Stomach (tissue), 9 donors: Measurements from ENCODE around the gene TEX10. TPM values are rescaled to one million over a fixed set of nuclear protein-coding genes. Genes with fewer than 3 reads are reported as not detected.

Experiments used
- DNase-seq, 2 donors: peaks; one replicate each; pipeline versions ENCODE4 v3.0.0 to v3.0.0-alpha.2; 2013 to 2019
- H3K27ac ChIP-seq, 5 donors: fragments of 200-600 bp in 4 of 5; sonication (generic) in 4 of 5; one replicate each; pipeline ENCODE4 v1.5.1; 2013 to 2019; ENCODE audit warnings: mild to moderate bottlenecking in 1 of 5, moderate library complexity in 1 of 5
- H3K27me3 ChIP-seq, 3 donors: fragments of 200-600 bp; sonication (generic); one replicate each; pipeline ENCODE4 v1.5.1; 2017 to 2019; ENCODE audit warnings: mixed run types in 1 of 3
- H3K36me3 ChIP-seq, 4 donors: fragments of 200-600 bp; sonication (generic); 1 replicate in 3 of 4; 2 replicates in 1 of 4; pipeline ENCODE4 v1.5.1; 2016 to 2019
- H3K4me1 ChIP-seq, 4 donors: fragments of 200-600 bp; sonication (generic); one replicate each; pipeline ENCODE4 v1.5.1; 2016 to 2019
- H3K4me3 ChIP-seq, 4 donors: fragments of 200-600 bp; sonication (generic) in 3 of 4; one replicate each; pipeline ENCODE4 v1.5.1; 2016 to 2019; ENCODE audit warnings: mild to moderate bottlenecking in 1 of 4
- H3K9me3 ChIP-seq, 4 donors: fragments of 200-600 bp; sonication (generic); one replicate each; pipeline ENCODE4 v1.5.1; 2016 to 2019
- EP300 ChIP-seq: sonication (generic); formaldehyde crosslinking; IDR thresholded peaks from one replicate; pipeline ENCODE4 v1.6.1; 2017; ENCODE audit warnings: antibody characterized with exemption
- POLR2A ChIP-seq, 4 donors: fragments of 450-650 bp; IDR thresholded peaks; one replicate each; pipeline ENCODE4 v1.6.1; 2016; ENCODE audit warnings: antibody characterized with exemption in 4 of 4, control low read depth in 2 of 4, mild to moderate bottlenecking in 1 of 4, moderate library complexity in 1 of 4
- POLR2AphosphoS5 ChIP-seq, 3 donors: sonication (generic); formaldehyde crosslinking; IDR thresholded peaks; one replicate each; pipeline ENCODE4 v1.6.1; 2016; ENCODE audit warnings: antibody characterized with exemption in 3 of 3
- WGBS, 5 donors: extraction: QIAGEN DNeasy Blood & Tissue Kit in 3 of 5; methylation state at CpG; one replicate each; pipeline versions ENCODE4 v1.1.5 to v1.1.7; 2013 to 2018; 5-methylcytosine and 5-hydroxymethylcytosine counted together
- intact Hi-C: fragments of 100-400 bp; cut with DNase I; formaldehyde crosslinking; loops from one replicate; pipeline ENCODE4 v1.15.1; 2023; ENCODE audit warnings: low total_unique reads
- polyA plus RNA-seq, 3 donors: library from polyadenylated mRNA; stranded (reverse); fragments of 200-250 nt; gene quantifications; one replicate each; pipeline ENCODE4 v1.2.3, GENCODE V29; 2013
- total RNA-seq, 5 donors: library from RNA; depleted of rRNA; stranded (reverse); fragments of >200 nt; gene quantifications; one replicate each; pipeline versions ENCODE4 v1.1.0 to v1.2.3, GENCODE V29; 2014 to 2016
- TF ChIP-seq, protein P1 (sequence below), 7 experiments: fragments of 450-650 bp in 4 of 7; fragments of 200-600 bp in 3 of 7; sonication (generic) in 3 of 7; IDR thresholded peaks; one replicate each; pipeline ENCODE4 v1.5.1; 2016 to 2019; ENCODE audit warnings: antibody characterized with exemption in 7 of 7, control low read depth in 2 of 7, mild to moderate bottlenecking in 1 of 7
- donor health status: healthy with polysubstance abuse.
- donor health status: Bipolar disorder and iron deficiency.
- donor health status: healthy.

The TEX10 gene
- total and polyA plus RNA-seq, 8 donors, result 4.9 to 44.9 (median 8.8) TPM

DNA sequence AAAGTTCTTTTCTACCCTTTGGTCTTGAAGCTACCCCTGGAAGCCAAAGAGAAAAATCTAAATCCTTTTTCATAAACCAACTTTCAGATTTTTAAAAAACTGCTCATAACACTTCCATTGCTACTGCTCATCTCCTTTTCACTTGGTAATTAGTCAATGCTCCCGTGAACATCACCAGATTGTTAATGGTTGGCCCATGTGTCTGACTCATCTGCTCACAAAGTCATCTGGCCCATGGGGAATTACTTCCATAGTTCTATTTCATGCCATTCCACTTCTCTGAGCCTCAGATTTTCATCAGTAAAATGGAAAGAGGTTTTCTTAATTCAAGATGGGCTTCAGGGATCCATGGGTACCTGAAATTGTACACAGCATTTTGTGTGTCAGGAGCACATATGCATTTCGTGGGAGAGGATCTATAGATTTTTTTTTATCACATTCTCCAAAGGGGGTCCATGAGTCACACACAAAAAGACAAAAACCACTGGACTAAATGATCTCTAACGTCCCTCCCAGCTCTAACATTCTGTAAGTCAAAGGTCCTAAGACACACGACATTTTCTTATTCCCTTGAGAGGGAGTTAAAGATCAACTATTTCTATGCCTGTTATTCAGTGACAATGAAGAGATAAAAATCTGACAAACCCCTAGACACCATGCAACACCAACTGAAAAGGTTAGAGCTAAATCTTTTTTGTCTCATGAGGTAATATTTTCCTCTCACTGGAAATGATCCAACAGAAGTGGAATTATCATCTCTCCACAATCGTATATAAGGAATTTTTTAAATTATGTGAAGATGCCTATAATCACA is 75.4 kb downstream of the TEX10 start:
- H3K36me3 ChIP-seq, result peaks cover 3 to 84% (median 59%) of the 10 kb centered on the region in 4 donors
- TF ChIP-seq EP300, result no peak
- TF ChIP-seq, protein P1, sequence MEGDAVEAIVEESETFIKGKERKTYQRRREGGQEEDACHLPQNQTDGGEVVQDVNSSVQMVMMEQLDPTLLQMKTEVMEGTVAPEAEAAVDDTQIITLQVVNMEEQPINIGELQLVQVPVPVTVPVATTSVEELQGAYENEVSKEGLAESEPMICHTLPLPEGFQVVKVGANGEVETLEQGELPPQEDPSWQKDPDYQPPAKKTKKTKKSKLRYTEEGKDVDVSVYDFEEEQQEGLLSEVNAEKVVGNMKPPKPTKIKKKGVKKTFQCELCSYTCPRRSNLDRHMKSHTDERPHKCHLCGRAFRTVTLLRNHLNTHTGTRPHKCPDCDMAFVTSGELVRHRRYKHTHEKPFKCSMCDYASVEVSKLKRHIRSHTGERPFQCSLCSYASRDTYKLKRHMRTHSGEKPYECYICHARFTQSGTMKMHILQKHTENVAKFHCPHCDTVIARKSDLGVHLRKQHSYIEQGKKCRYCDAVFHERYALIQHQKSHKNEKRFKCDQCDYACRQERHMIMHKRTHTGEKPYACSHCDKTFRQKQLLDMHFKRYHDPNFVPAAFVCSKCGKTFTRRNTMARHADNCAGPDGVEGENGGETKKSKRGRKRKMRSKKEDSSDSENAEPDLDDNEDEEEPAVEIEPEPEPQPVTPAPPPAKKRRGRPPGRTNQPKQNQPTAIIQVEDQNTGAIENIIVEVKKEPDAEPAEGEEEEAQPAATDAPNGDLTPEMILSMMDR (IDR thresholded peaks at IDR 0.05), result no peak
- no peak for TF ChIP-seq POLR2A (IDR thresholded peaks at IDR 0.05)
- no peak for TF ChIP-seq POLR2AphosphoS5 (IDR thresholded peaks at IDR 0.05)
- intact Hi-C loops, result no loop called here
- 76 to 83% (median 80%) methylated on average over 5 of the region's 5 CpGs for WGBS, 5 donors
- H3K27ac ChIP-seq, result no peak overlapping the region
- H3K4me3 ChIP-seq, result no peak overlapping the region
- DNase-seq, result no peak
- H3K27me3 ChIP-seq, result no peaks in the 10 kb centered on the region
- no peaks in the 10 kb centered on the region for H3K9me3 ChIP-seq
- no peaks in the 10 kb centered on the region for H3K4me1 ChIP-seq

DNA sequence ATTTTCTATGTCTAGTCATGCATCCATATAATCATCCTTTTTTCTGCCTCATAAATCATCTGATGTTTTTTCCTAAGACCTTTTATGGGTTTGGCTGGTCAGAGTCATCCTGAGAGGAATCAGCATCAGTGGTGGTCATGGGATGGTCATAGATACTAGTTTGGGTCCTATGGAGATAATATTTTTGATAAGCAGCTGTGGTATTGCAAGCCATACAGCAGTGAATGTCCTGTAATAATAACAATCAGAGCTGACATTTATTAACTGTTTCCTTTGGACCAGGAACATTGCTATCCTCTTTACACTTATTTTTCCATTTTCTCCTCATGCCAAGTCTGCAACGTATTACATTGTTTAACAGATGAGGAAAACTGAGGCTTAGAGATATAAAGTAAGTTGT is 83.1 kb downstream of the TEX10 start:
- TF ChIP-seq POLR2AphosphoS5 (IDR thresholded peaks at IDR 0.05), result no peak
- no peak for TF ChIP-seq EP300
- TF ChIP-seq, protein P1 (IDR thresholded peaks at IDR 0.05), result no peak
- TF ChIP-seq POLR2A (IDR thresholded peaks at IDR 0.05), result no peak
- no peak overlapping the region for H3K27ac ChIP-seq
- H3K27me3 ChIP-seq, result no peaks in the 10 kb centered on the region
- WGBS, 5 donors, result 84 to 98% (median 93%) methylated on average over 1 of the region's 1 CpG
- H3K9me3 ChIP-seq, result no peaks in the 10 kb centered on the region
- H3K4me1 ChIP-seq, result no peaks in the 10 kb centered on the region
- peaks cover 13 to 50% (median 45%) of the 10 kb centered on the region in 4 donors for H3K36me3 ChIP-seq
- H3K4me3 ChIP-seq, result no peak overlapping the region
- intact Hi-C loops, result no loop called here
- DNase-seq, result no peak

DNA sequence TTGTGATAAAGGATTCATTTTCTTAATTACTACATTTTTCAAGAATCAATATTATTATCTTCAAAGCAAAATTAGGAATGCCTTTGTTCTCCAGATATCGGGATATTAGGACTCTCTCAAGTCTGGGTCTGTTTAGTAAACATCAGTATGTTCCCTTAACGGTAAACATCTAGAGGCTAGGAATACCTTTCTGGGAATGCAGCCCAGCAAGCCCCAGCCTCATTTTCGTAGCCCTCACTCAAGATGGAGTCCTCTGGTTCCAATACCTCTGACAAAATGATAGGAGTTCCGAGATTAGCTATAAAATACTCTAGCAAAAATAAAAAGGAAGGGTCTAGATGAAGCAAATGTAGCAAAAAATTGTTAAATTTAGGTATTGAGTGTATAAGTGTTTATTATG is 84.5 kb downstream of the TEX10 start:
- Histone ChIP-seq H3K27me3 (no peaks in the 10 kb centered on the region), H3K36me3 (peaks cover 10 to 37% (median 33%) of the 10 kb centered on the region in 4 donors), H3K4me1 (no peaks in the 10 kb centered on the region), H3K9me3 (no peaks in the 10 kb centered on the region), H3K4me3 (no peak overlapping the region), H3K27ac (no peak overlapping the region)
- no peak for DNase-seq
- intact Hi-C loops, result no loop called here
- 87 to 96% (median 91%) methylated on average over 4 of the region's 4 CpGs for WGBS, 5 donors
- no peak for TF ChIP-seq POLR2AphosphoS5 (IDR thresholded peaks at IDR 0.05)
- TF ChIP-seq POLR2A (IDR thresholded peaks at IDR 0.05), result no peak
- TF ChIP-seq, protein P1 (IDR thresholded peaks at IDR 0.05), result no peak
- no peak for TF ChIP-seq EP300

DNA sequence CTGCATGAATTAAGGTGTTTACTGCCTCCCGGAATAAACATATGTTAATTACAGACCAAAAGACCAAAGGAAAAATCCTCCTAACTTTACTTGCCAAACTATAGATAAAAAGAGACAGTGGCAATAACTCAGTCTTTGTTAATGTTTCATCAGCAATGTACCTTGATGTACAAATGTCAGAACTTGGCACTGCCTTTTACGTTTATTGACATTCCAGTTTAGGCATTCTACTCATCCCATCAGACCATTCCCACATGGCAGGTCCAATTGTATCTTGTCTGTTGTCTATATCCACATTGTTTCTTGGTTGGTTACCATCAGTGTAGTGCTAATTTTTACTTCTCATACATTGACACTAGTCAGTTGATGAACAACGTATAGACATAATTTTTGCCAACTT is 85.5 kb downstream of the TEX10 start:
- intact Hi-C loops, result no loop called here
- peaks cover 10 to 26% (median 24%) of the 10 kb centered on the region in 4 donors for H3K36me3 ChIP-seq
- TF ChIP-seq, protein P1 (IDR thresholded peaks at IDR 0.05), result no peak
- TF ChIP-seq POLR2AphosphoS5 (IDR thresholded peaks at IDR 0.05), result no peak
- TF ChIP-seq POLR2A (IDR thresholded peaks at IDR 0.05), result no peak
- TF ChIP-seq EP300, result no peak

More for the DNA sequence above, 85.5 kb downstream of the TEX10 start:
- WGBS, 5 donors, result 95 to 100% (median 97%) methylated on average over 3 of the region's 3 CpGs
- Histone ChIP-seq H3K27ac (no peak overlapping the region), H3K4me1 (no peaks in the 10 kb centered on the region), H3K4me3 (no peak overlapping the region), H3K27me3 (no peaks in the 10 kb centered on the region), H3K9me3 (no peaks in the 10 kb centered on the region)
- no peak for DNase-seq

Other genes starting within 250 kb of the TEX10 start
- gene MSANTD3, start 74.2 kb upstream of the TEX10 start, total RNA-seq, result 100 to 1,000 TPM in 1 of 5 donors, 10 to 100 TPM in 3, 1 to 10 TPM in 1; 1.2 to 121 (median 17.5) TPM
- 10 to 100 TPM in 2 of 3 donors, 1 to 10 TPM in 1; 9.9 to 28.8 (median 17.3) TPM for gene MSANTD3, start 74.2 kb upstream of the TEX10 start, polyA plus RNA-seq
- gene TMEFF1, start 120.2 kb upstream of the TEX10 start, total RNA-seq, result under 1 TPM in 1 of 5 donors, not detected in 4; 0.92 TPM
- under 1 TPM in 1 of 3 donors, not detected in 2; 0.05 TPM for gene TMEFF1, start 120.2 kb upstream of the TEX10 start, polyA plus RNA-seq
- under 1 TPM in 1 of 5 donors, not detected in 4; 0.55 TPM for gene CAVIN4, start 225.1 kb upstream of the TEX10 start, total RNA-seq
- under 1 TPM; 0.13 to 0.37 (median 0.31) TPM for gene CAVIN4, start 225.1 kb upstream of the TEX10 start, polyA plus RNA-seq